GM12873 (cell line): ENCODE measurements around the gene DNAJC7.

ENCODE experiments used
- CTCF ChIP-seq: IDR thresholded peaks from 2 replicates; pipeline ENCODE4 v1.5.1; 2012; ENCODE audit warnings: low read depth, mild to moderate bottlenecking, moderate library complexity, low read length, control low read depth; ENCODE audit not compliant: insufficient read depth; ENCODE audit errors: missing control alignments

DNAJC7 gene

GRCh38 chr17:41968676-41969075 is 48.6 kb downstream of the DNAJC7 start:
- no peak for TF ChIP-seq CTCF

- no peak for TF ChIP-seq CTCF
Measured at GRCh38 chr17:41967921-41968578, 49.2 kb downstream of the DNAJC7 start.

- TF ChIP-seq CTCF: no peak
Measured at GRCh38 chr17:41967141-41967920, 49.9 kb downstream of the DNAJC7 start.

GRCh38 chr17:41966463-41967140 is 50.6 kb downstream of the DNAJC7 start, which contains the start of gene CNP:
TSS of gene CNP (plus strand) at chr17:41966795. CDS start at chr17:41966885, 90 bp downstream.
- no peak for TF ChIP-seq CTCF

GRCh38 chr17:41965694-41966462 is 51.4 kb downstream of the DNAJC7 start:
- no peak for TF ChIP-seq CTCF

GRCh38 chr17:41962768-41963434 is 54.3 kb downstream of the DNAJC7 start:
- TF ChIP-seq CTCF: peak; percentile 93
